HG02759 (cell line): ENCODE measurements around the gene LRRIQ1.

Experiments
- ATAC-seq: cut with Tn5 transposase; IDR thresholded peaks from one replicate; pipeline ENCODE4 v1.9.1; 2021; ENCODE audit warnings: mild to moderate bottlenecking, moderate library complexity; ENCODE audit not compliant: unreplicated experiment

The LRRIQ1 gene

DNA sequence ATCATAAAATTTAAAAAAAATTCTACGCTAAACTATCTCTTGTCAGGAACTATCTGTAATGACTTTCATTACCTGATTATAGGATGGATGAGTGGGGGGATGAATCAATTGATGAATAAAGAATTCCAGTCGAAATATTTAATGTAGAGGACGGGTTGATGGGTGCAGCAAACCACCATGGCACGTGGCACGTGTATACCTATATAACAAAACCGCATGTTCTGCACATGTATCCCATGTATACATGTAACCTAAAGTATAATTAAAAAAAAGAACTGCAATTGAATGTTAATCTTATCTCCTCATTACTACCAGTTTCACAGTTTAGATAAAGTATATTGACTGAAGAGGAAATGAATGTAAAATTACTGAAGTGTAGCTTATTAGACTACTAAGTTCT, 23.4 kb downstream of the LRRIQ1 start:
- no peak for ATAC-seq

- no peak for ATAC-seq
Measured at GRCh38 chr12:85060916-85061315, 24.8 kb downstream of the LRRIQ1 start.

DNA sequence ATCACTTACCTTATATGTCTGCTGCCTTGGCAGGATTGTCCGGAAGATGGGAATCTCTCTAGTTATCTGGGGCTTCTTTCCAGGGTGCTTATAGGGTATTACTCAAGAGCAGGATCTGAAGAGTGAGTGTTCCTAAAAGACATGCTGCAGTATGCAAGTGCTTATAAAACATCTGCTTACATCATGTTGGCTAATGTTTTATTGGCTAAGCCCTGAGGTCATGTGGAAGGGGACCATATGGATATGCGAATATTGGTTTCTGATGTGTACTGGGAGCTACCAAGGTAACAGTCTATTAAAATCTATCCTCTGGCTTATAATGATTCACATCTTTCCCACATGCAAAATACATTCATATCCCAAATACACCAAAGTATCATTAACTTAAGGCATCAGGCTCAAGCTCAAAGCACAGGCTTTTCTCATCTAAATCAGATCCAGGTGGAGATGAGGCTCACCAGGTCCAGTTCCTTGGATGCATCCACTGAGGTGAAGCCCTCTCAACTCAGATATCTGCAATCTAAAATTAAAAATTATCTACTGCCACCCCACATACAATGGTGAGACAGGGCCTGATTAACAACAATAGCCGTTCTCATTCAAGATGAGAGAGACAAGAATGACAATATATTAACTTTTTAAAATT, 29.8 kb downstream of the LRRIQ1 start:
- ATAC-seq = no peak

DNA sequence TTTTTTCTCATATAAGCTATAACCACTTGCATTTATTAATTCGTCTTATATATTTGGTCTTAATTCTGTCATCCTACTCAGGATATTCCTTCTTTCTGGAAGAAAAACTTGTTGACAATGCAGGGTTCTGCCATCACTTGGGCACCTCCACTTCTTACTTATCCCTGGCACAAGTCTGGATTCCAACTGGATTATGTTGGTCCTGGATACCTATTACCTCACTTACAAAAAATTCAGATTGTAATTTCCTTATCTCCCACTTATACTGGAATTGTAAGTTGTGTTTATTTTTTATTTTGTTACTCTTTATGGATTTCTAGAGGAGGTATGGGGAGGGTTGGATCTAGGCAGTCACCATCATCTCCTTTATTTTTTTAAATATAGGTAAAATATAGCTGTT, 36.7 kb downstream of the LRRIQ1 start:
- ATAC-seq = no peak

DNA sequence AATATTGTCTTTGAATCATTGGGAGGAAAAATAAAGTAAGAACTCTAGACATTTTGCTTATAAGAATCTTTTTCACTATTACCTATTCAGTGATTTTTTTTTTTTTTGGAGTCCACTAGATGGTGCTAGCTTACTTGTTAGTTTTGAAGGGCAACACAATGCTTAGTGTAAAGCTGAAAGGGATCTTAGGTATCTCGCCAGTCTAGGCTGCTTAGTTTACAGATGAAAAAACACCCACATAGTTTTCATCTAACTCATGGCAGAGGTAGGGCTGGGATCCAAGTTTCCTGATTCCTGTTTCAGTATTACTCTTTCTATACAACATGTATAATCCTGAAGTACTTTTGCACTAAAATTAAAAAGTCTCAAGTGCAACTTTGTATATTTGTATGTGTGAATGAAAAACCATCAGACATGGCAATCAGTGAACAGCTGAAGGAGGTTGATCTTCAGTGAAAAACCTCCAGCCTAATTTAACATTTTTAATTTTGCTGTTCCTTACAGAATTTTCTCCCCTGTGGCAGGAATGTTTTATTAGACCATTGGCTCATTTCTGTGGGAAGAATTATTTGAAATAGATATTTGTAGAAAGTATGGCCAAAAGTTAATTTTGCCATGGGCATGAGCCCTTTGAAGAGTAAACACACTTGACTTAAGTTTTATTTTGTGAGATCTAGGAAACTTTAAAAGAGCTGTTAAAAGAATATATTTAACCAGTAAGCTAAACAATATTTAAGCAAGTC, 40.7 kb downstream of the LRRIQ1 start:
- peak; percentile 89 for ATAC-seq

DNA sequence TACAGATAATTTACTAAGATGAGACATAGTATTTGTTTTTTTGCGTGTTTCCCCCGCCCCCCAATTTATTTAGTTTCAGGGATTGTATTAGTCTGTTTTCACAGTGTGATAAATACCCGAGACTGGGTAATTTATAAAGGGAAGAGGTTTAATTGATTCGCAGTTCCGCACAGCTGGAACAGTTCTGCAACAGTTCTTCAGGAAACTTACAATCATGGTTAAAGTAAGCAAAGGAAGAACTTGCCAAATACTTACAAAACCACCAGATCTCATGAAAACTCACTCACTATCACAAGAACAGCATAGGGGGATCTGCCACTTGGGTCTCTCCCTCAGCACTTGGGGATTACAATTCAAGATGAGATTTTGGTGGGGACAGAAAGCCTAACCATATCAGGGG, 48.9 kb downstream of the LRRIQ1 start:
- no peak for ATAC-seq

DNA sequence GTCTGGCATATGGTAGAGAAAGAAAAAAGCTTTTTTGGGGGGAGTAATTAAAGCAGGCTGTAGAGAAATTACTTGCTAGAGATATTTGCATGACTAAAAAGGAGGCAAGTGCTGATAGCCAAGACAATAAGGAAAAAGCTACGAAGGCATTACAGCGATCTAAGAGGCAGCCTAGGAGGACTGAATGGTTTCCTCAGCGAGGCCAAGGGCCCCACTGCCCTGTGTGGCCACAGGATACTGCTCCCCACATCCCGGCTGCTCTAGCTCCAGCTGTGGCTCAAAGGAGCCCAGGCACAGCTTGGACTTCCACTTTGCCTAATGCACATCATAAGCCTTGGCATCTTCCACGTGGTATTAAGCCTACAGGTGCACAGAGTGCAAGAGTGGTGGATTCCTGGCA, 53.6 kb downstream of the LRRIQ1 start:
- no peak for ATAC-seq

- ATAC-seq = no peak
Measured at GRCh38 chr12:85092814-85093370, 56.7 kb downstream of the LRRIQ1 start.

GRCh38 chr12:85095501-85095900, 59.4 kb downstream of the LRRIQ1 start:
- ATAC-seq = no peak

- ATAC-seq = no peak
Measured at GRCh38 chr12:85130646-85131045, 94.5 kb downstream of the LRRIQ1 start.

- no peak for ATAC-seq
Measured at GRCh38 chr12:85138833-85139232, 102.7 kb downstream of the LRRIQ1 start.

DNA sequence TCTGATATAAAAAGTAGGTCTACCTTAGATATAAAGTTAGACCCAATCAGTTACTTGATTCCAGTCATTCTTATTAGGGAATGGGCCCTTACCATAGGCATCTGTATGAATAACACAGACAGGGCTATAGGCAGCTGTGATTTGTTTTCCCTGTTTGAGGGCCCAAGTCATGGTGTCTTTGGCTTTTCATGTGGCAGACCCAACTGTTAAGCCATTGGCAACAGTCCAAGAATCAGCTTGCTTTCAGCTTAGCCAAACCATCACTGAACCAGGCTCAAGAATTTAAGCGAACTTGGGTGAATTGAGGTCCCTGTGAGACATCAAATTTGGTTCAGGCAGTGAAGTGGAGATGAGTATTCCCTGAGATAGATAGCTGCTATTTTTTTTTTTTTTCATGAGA, 111.2 kb downstream of the LRRIQ1 start:
- ATAC-seq = no peak

GRCh38 chr12:85152311-85152729, 116.2 kb downstream of the LRRIQ1 start:
- ATAC-seq = no peak

- ATAC-seq = no peak
Measured at GRCh38 chr12:85155791-85156190, 119.6 kb downstream of the LRRIQ1 start.

GRCh38 chr12:85156569-85156968, 120.4 kb downstream of the LRRIQ1 start:
- ATAC-seq = no peak

DNA sequence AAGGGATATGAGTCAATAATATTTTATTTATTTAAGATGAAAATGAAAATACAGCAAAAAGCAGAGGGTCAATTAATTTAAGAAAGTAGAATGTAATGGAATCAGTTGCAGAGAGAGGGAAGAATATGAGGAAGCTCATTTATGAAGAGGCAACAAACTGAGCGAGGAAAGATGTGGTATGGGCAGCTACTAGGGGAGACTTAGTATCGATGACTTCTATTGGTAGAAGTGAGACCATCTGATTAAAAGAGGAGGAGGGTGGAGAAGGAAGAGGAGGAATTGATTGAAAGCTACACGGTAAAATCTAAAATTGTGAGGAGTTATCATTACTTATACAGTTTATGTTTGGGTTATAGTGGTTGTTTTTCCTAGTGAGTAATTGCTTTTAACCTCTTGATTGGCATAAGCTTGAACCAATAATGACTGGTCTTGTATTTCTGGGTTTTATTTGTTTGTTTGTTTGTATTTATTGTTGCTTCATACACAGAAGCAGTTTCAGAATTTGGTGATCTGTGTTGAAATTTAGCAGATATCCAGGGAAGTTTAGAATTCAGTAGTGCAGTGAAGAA, 121.0 kb downstream of the LRRIQ1 start:
- ATAC-seq = no peak

DNA sequence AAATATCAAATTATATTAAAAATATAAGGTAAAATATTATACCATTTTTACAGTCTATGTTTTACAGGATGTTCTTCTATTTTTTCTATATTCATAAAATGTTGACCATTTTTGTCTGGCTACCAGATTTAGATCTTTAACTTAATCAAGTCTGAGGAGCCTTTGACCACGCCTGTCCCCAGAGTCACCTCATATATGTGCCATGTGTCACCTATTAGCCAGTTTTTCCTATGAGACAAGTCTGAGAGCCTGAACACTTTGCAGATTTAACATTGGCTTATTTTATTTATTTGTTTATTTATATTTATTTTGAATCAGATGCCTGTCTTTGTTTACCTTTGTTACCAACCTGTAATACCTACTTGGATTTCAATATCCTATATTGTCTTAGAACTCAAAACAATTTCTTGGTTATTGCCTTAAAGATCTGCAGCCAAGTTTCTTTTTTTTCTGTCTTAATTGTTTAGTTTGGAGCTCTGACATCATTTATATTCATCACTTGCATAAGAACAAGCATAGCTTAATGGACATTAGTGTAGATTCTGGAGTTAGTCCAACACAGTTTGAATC, 127.7 kb downstream of the LRRIQ1 start:
- no peak for ATAC-seq

DNA sequence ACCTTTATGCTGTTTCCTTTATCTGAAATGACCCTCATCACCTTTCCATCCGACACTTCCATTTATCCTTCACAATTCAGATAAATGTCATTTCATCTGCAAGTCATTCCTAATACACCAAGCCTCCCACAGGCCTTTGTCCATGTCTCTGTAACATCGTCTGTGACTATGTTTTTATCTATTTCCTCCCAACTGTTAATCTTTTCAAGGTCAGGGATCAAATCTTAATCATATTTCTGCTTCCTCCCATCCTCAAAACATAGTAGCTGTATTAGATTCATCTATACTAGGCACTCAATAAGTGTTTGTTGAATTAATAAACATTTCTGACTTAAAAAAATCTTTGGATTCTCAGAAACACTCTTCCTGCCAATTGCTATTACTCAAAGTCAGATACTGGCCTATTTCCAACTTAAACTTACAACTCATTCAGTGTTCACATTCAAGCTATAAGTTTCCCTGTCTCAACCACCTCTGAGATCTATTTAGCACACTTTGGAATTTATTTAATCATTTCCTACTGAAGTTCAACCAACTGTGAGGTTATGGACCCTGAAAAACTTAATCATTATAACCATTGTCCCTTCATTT, 143.6 kb downstream of the LRRIQ1 start:
- no peak for ATAC-seq

DNA sequence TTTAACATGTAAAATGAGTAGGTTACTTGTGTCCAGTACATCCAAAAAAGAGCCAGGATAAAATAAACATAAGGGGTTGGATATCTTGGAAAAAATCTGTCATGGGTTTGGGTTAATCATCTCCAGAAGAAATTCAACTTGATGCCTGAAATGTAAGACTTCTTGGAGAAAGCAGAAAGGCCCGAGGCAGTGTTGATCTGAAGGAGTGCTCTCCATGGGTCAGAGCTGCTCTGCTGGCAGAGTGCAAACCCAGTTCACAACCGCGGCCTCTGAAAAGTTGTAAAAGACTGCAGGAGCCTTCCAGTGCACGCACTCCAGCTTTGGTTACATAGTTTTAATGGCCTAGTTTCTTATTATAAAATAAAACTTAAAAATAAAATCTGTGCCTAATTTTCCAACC, 146.5 kb downstream of the LRRIQ1 start:
- no peak for ATAC-seq

GRCh38 chr12:85183855-85184254, 147.7 kb downstream of the LRRIQ1 start:
- no peak for ATAC-seq

- ATAC-seq = no peak
Measured at GRCh38 chr12:85186236-85186635, 150.1 kb downstream of the LRRIQ1 start.
